ENCODE measurements around the gene SMAD2. TPM values are rescaled to one million over a fixed set of nuclear protein-coding genes. Genes with fewer than 3 reads are reported as not detected.

Gene SMAD2
- 52.2 and 97.8 TPM in 2 replicates for polyA plus RNA-seq (2011; rRNA removed)
- polyA minus RNA-seq (2011; rRNA and poly(A)+ RNA removed), result 67.1 and 97.9 TPM in 2 replicates

DNA sequence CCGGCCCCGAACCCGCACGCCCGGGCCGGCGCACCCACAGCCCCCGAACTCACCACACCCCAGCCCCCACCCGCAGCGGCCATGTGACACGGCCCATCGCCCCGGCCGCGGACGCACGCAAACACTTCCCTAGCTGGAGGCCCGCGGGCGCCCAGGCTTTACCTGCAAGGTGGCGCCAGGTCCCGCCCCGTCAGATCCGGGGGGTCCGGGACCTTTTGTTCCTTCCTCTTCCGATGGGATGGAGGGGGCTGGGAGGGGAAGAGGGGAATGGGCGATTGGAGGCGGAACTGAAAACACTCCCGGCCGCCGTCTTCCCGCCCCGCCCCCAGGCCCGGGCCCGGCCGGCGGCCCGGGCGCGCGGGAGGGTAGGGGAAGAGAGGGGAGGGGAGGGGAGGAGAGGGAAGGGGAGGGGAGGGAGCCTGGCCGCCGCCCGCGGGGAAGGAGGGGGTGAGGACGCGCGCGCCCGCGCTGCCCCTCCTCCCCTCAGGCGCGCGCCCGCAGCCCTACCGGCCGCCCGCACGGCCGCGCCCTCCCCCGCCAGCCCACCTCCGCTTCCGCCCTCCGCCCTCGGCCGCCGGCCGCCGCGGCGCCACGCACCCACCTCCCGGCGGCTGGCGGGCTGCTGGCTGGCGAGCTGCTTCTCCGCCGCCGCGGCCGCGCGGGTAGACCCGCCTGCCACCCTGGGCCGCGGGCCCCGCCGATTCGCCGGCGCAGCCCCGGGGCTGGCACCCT is at the start of gene SMAD2:
Gene SMAD2, minus strand, starts transcription at position 461 of the 732 bp plus-strand sequence. CDS start 33,903 bp downstream, outside the sequence.
- H3K36me3 ChIP-seq (ENCODE audit: control insufficient read depth, insufficient read depth, low read length), result no peaks in the 10 kb centered on the region
- TF ChIP-seq, protein P1, sequence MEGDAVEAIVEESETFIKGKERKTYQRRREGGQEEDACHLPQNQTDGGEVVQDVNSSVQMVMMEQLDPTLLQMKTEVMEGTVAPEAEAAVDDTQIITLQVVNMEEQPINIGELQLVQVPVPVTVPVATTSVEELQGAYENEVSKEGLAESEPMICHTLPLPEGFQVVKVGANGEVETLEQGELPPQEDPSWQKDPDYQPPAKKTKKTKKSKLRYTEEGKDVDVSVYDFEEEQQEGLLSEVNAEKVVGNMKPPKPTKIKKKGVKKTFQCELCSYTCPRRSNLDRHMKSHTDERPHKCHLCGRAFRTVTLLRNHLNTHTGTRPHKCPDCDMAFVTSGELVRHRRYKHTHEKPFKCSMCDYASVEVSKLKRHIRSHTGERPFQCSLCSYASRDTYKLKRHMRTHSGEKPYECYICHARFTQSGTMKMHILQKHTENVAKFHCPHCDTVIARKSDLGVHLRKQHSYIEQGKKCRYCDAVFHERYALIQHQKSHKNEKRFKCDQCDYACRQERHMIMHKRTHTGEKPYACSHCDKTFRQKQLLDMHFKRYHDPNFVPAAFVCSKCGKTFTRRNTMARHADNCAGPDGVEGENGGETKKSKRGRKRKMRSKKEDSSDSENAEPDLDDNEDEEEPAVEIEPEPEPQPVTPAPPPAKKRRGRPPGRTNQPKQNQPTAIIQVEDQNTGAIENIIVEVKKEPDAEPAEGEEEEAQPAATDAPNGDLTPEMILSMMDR (IDR thresholded peaks at IDR 0.05; ENCODE audit: insufficient read depth, low read depth, low read length), result no peak
- CTCF ChIA-PET, result interaction anchor here (0.5 to 0.6 kb wide), 2 partner anchors 12 to 100 kb away, joined by 3 read pairs; no protein-coding TSS in a partner anchor
- H3K27me3 ChIP-seq (ENCODE audit: control insufficient read depth, insufficient read depth, low read length), result peaks cover 2% of the 10 kb centered on the region
- H3K4me3 ChIP-seq (ENCODE audit: low read depth, low read length), result peak within 1 kb of the TSS; percentile 94
- no peak for DNase-seq (ENCODE audit: low read depth)
- POLR2A ChIA-PET, result interaction anchor here (0.6 kb wide), 1 partner anchor 19 kb away, joined by 3 read pairs; no protein-coding TSS in a partner anchor

DNA sequence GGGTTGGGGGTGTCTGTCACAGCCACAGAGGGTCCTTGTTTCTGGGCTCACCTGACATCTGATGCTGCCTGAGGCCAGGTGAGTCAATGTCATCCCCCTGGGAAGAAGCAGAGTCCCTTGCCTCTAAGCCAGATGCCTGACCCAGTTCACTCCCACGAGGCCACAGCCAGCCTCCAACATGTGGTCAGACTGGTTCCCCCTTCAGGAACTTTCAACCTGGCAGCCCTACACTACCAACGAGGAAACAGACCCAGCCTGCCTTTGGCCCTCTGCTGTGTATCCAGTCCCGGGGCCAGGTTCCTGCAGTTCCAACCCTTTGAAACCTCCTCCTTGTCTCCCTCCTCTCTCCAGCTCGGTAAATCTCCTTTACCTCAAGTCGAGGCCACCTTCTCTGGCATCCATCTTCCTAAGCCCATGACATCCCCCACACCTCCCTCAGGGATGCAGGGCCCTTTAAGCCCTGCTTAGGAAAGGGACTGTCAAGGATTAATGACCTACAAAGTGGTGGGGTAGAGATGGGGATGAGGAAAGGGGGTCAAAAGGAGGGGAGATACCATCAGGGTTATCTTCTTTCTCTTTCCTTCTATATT is 49.2 kb upstream of the SMAD2 start:
- ChIA-PET CTCF (no interaction called here), POLR2A (no interaction called here)
- no peak for DNase-seq (ENCODE audit: low read depth)
- TF ChIP-seq, protein P1 (IDR thresholded peaks at IDR 0.05; ENCODE audit: insufficient read depth, low read depth, low read length), result no peak
- peaks cover 3% of the 10 kb centered on the region; the same call in 1 of the 2 replicates for H3K27me3 ChIP-seq (ENCODE audit: control insufficient read depth, insufficient read depth, low read length)
- H3K4me3 ChIP-seq (ENCODE audit: low read depth, low read length), result no peak overlapping the region
- H3K36me3 ChIP-seq (ENCODE audit: control insufficient read depth, insufficient read depth, low read length), result no peaks in the 10 kb centered on the region

DNA sequence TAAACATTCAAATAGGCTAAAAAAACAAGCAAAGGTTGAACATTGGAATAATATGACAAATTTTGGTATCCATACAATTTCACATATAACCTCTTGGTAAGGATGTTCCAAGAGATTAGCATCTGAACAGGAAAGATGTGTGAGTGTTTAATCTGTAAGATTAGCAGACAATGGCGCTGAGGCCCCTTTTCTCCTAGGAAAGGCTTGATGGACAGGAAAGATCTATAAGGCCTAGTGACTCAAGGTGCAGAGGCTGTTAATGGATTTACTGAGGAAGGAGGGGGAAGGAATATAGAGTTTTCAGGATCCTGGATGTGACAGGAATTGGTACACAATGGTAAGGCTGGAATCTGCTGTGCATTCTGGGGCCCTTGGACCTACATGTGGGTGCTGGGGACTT is 48.1 kb upstream of the SMAD2 start:
- no peaks in the 10 kb centered on the region for H3K36me3 ChIP-seq (ENCODE audit: control insufficient read depth, insufficient read depth, low read length)
- ChIA-PET CTCF (no interaction called here), POLR2A (no interaction called here)
- H3K27me3 ChIP-seq (ENCODE audit: control insufficient read depth, insufficient read depth, low read length), result peaks cover 3% of the 10 kb centered on the region
- no peak overlapping the region for H3K4me3 ChIP-seq (ENCODE audit: low read depth, low read length)
- no peak for DNase-seq (ENCODE audit: low read depth)
- TF ChIP-seq, protein P1 (IDR thresholded peaks at IDR 0.05; ENCODE audit: insufficient read depth, low read depth, low read length), result no peak

DNA sequence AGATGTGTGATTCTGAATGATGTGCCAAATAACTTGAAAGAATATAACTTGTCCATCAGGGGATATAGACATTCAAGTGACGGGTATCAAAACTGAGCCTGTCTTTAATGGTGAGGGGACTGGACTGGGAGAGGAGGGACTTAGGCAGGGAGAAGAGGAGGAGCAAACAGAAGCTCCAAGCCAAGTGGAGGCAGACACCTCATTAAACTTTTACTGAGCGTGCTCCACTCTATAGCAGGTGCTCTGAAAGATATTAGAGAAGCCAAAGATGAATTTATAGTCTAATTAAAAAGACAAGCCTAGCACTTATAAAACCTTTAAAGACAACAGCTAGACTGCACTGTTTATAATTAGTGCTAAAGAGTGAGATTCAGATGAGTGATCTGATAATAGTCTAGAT is 47.7 kb upstream of the SMAD2 start:
- TF ChIP-seq, protein P1 (IDR thresholded peaks at IDR 0.05; ENCODE audit: insufficient read depth, low read depth, low read length), result no peak
- DNase-seq (ENCODE audit: low read depth), result no peak
- ChIA-PET POLR2A (no interaction called here), CTCF (no interaction called here)
- Histone ChIP-seq H3K4me3 (ENCODE audit: low read depth, low read length) (no peak overlapping the region), H3K27me3 (ENCODE audit: control insufficient read depth, insufficient read depth, low read length) (peaks cover 7% of the 10 kb centered on the region), H3K36me3 (ENCODE audit: control insufficient read depth, insufficient read depth, low read length) (no peaks in the 10 kb centered on the region)

DNA sequence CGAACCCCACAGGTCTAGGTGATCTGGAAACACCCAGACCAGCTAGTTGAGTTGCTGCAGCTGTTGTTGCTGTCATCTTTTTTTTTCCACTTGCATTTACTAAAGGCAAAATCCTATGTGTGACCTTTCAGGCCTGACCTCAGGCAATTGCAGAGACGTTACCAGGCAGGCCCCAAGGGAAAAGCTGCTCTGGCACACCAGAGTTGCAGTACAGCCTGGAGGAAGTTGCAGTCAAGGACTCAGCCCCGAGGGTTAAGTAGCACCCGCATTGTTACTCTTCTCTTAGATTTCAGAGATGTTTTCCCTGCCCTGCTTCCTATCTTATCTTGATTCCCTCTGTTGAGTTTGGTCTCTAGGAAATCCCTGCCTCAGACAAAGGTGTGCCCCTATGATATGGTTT is 45.2 kb upstream of the SMAD2 start:
- TF ChIP-seq, protein P1 (IDR thresholded peaks at IDR 0.05; ENCODE audit: insufficient read depth, low read depth, low read length), result no peak
- no peak for DNase-seq (ENCODE audit: low read depth)
- Histone ChIP-seq H3K27me3 (ENCODE audit: control insufficient read depth, insufficient read depth, low read length) (peaks cover 8% of the 10 kb centered on the region), H3K36me3 (ENCODE audit: control insufficient read depth, insufficient read depth, low read length) (no peaks in the 10 kb centered on the region), H3K4me3 (ENCODE audit: low read depth, low read length) (no peak overlapping the region)
- CTCF ChIA-PET, result interaction anchor here (1.9 kb wide), 1 partner anchor 11 kb away, joined by 6 read pairs; no protein-coding TSS in a partner anchor
- POLR2A ChIA-PET, result no interaction called here
